Endothelial cell of umbilical vein (primary cell): ENCODE measurements around the gene ATP9B.

Experiments used
- CTCF ChIP-seq, 2 donors: IDR thresholded peaks; 1 replicate in 1 of 2; 2 replicates in 1 of 2; pipeline ENCODE4 v1.5.1; 2011; ENCODE audit warnings: low read length in 2 of 2, mild to moderate bottlenecking in 2 of 2, moderate library complexity in 2 of 2, control low read depth in 1 of 2, inconsistent platforms in 1 of 2, low read depth in 1 of 2; ENCODE audit not compliant: insufficient read depth in 1 of 2; ENCODE audit errors: extremely low read depth in 1 of 2
- FOS ChIP-seq: IDR thresholded peaks from 2 replicates; pipeline ENCODE4 v1.6.1; 2011; ENCODE audit warnings: mild to moderate bottlenecking, low read length, moderate library complexity, borderline replicate concordance; ENCODE audit not compliant: insufficient read depth
- POLR2A ChIP-seq: IDR thresholded peaks from 2 replicates; pipeline ENCODE4 v1.6.1; 2012; ENCODE audit warnings: low read depth, mild to moderate bottlenecking, control low read depth, low read length

GRCh38 chr18:79379931-79380815 lies 311.0 kb downstream of the ATP9B start:
- no peak for TF ChIP-seq POLR2A
- no peak for TF ChIP-seq CTCF (IDR thresholded peaks at IDR 0.05; ENCODE audit: extremely low read depth in 1 of 2, insufficient read depth in 1 of 2, low read depth in 1 of 2, low read length in 2 of 2)
- no peak for TF ChIP-seq FOS
